Large intestine (tissue), 3 donors: Measurements from ENCODE around the gene UNC93B1. TPM values are rescaled to one million over a fixed set of nuclear protein-coding genes. Genes with fewer than 3 reads are reported as not detected.
A peak's percentile ranks its signal among the peaks of the same experiment; 100 is the strongest.

ENCODE experiments used
- DNase-seq, 2 donors: peaks; one replicate each; pipeline versions ENCODE4 v3.0.0 to v3.0.0-alpha.2; 2013
- H3K27ac ChIP-seq: one replicate; pipeline ENCODE4 v1.5.1; 2013; ENCODE audit warnings: low read length
- H3K27me3 ChIP-seq: 2 replicates; pipeline ENCODE4 v1.6.1; 2013; ENCODE audit warnings: low read length; ENCODE audit not compliant: control insufficient read depth, insufficient read depth
- H3K36me3 ChIP-seq: 2 replicates; pipeline ENCODE4 v1.6.1; 2013; ENCODE audit warnings: low read length; ENCODE audit not compliant: control insufficient read depth, insufficient read depth
- H3K4me1 ChIP-seq: one replicate; pipeline ENCODE4 v1.6.1; 2013; ENCODE audit warnings: low read length; ENCODE audit not compliant: control insufficient read depth, insufficient read depth
- H3K4me3 ChIP-seq: one replicate; pipeline ENCODE4 v1.5.1; 2013; ENCODE audit warnings: low read length
- H3K9me3 ChIP-seq: one replicate; pipeline ENCODE4 v1.6.1; 2013; ENCODE audit warnings: mild to moderate bottlenecking, low read depth, low read length, moderate library complexity; ENCODE audit not compliant: control insufficient read depth
- WGBS: methylation state at CpG from one replicate; pipeline ENCODE4 v1.1.5; 2013; ENCODE audit warnings: low lambda C conversion rate; ENCODE audit not compliant: insufficient coverage; 5-methylcytosine and 5-hydroxymethylcytosine counted together
- polyA plus RNA-seq: library from polyadenylated mRNA; unstranded; fragments of 120-200 nt; gene quantifications from one replicate; pipeline ENCODE4 v1.2.1, GENCODE V29; 2013

Gene UNC93B1
- polyA plus RNA-seq, 1 donor: 20.1 TPM

- Histone ChIP-seq H3K4me1 (peaks cover 13% of the 10 kb centered on the region), H3K27me3 (no peaks in the 10 kb centered on the region), H3K27ac (no peak overlapping the region), H3K36me3 (peaks cover 9% of the 10 kb centered on the region), H3K4me3 (no peak overlapping the region), H3K9me3 (no peaks in the 10 kb centered on the region)
- DNase-seq: no peak
- WGBS: no CpG with 5 or more reads among the region's 27 CpGs
These were observed 17.4 kb upstream of the UNC93B1 start for GRCh38 chr11:68021167-68021787.

- Histone ChIP-seq H3K27me3 (no peaks in the 10 kb centered on the region), H3K9me3 (no peaks in the 10 kb centered on the region), H3K36me3 (peaks cover 8% of the 10 kb centered on the region), H3K4me1 (peaks cover 14% of the 10 kb centered on the region), H3K27ac (no peak overlapping the region), H3K4me3 (no peak overlapping the region)
- no CpG with 5 or more reads among the region's 11 CpGs for WGBS
- no peak for DNase-seq
These were observed 16.7 kb upstream of the UNC93B1 start for GRCh38 chr11:68020575-68020974.

DNA sequence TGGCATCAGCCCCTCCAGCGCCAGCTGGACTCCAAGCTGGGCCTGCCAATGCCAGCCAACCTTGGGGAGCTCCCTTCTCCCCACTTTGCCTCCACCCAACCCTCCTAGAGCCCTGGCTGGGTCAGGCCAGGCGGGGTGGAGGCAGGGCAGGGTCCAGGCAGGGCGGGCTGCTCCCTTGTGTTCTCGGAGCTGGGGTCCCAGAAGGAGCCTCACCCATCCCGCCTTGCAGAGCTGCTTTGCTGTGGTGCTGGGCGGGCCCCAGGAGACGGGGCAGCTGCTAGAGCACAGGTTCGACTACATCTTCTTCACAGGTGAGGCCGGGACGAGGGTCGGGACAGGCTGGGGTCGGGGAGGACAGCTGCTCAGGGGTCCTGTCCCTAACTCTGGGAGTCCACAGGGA, 15.6 kb upstream of the UNC93B1 start:
- no CpG with 5 or more reads among the region's 12 CpGs for WGBS
- Histone ChIP-seq H3K27ac (no peak overlapping the region), H3K4me3 (no peak overlapping the region), H3K9me3 (no peaks in the 10 kb centered on the region), H3K4me1 (peaks cover 17% of the 10 kb centered on the region), H3K36me3 (peaks cover 5% of the 10 kb centered on the region), H3K27me3 (no peaks in the 10 kb centered on the region)
- no peak for DNase-seq

DNA sequence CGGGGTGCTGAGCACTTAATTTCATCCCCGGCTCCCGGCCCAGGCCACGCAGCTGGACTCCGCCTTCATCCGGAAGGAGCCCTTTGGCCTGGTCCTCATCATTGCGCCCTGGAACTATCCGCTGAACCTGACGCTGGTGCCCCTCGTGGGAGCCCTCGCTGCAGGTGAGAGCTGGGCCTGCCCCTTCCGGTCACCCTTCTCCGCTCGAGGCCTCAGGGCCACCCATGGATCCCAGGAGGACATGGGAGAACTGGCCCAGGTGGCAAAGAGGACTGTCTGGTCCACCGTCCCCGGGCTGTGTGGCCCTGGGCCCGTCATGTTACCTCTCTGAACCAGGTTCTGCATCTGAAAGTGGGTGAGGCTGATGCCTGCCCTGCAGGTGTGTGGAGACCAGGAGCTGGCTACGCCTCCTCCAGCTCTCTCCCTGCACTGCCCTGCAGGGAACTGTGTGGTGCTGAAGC, 14.9 kb upstream of the UNC93B1 start:
- Histone ChIP-seq H3K27ac (no peak overlapping the region), H3K36me3 (peaks cover 5% of the 10 kb centered on the region), H3K27me3 (no peaks in the 10 kb centered on the region), H3K9me3 (no peaks in the 10 kb centered on the region), H3K4me1 (peaks cover 23% of the 10 kb centered on the region), H3K4me3 (no peak overlapping the region)
- WGBS: no CpG with 5 or more reads among the region's 18 CpGs
- no peak for DNase-seq

- H3K9me3 ChIP-seq: no peaks in the 10 kb centered on the region
- no peak overlapping the region for H3K27ac ChIP-seq
- H3K36me3 ChIP-seq: peaks cover 5% of the 10 kb centered on the region
- no peak for DNase-seq
- H3K4me1 ChIP-seq: peaks cover 23% of the 10 kb centered on the region
- H3K4me3 ChIP-seq: no peak overlapping the region
- H3K27me3 ChIP-seq: no peaks in the 10 kb centered on the region
- WGBS: no CpG with 5 or more reads among the region's 27 CpGs
These were observed 14.3 kb upstream of the UNC93B1 start for GRCh38 chr11:68017980-68018729.

DNA sequence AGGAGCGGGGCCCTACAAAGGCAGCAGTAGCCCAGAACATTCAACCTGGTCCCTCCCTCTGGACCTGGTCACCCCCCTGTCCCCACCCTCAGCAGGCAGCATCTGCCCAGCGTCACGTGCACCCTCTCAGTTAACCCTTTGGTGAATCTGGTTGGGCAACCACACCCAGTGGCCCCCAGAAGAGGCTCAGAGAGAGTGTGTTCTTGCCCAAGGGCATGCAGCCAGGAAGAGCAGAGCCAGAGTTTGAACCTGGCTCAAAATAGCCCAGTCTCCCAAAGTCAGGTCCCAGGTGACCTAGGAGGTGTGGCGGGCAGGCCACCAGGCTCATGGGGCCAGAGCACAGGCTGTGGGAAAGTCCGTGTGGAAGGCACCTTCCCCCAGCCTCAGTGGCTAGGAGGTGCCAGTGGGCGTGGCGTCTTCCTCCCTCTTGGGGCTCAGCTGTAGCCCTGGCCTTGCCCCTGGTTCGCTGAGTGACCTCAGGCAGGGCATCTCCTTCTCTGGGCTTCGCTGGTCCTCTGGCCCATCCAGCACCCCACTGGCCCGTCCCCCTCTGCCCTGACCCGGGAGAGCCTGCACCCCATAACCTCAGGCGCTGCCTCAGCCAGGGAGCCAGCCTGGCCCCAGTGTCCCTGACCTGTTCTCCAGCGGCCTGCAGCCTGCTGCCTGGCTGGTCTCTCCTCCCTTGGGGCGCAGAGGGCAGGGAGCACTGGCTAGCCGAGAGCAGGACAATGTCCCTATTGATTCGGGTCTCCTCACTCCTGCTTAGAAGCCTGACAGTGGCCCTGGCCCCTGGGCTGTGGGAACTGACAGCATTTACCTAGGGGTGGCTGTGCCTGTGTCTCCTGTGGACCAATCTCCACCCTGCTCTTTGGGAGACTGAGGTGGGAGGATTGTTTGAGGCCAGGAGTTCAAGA, 13.3 kb upstream of the UNC93B1 start:
- DNase-seq: peak in 1 of 2 donors; percentile 69
- Histone ChIP-seq H3K27ac (no peak overlapping the region), H3K9me3 (no peaks in the 10 kb centered on the region), H3K36me3 (peaks cover 4% of the 10 kb centered on the region), H3K4me1 (peaks cover 23% of the 10 kb centered on the region), H3K27me3 (no peaks in the 10 kb centered on the region), H3K4me3 (no peak overlapping the region)
- no CpG with 5 or more reads among the region's 16 CpGs for WGBS

GRCh38 chr11:68016161-68016903, 12.4 kb upstream of the UNC93B1 start:
- WGBS: no CpG with 5 or more reads among the region's 13 CpGs

GRCh38 chr11:68015467-68015866, 11.6 kb upstream of the UNC93B1 start:
- Histone ChIP-seq H3K36me3 (no peaks in the 10 kb centered on the region), H3K27me3 (no peaks in the 10 kb centered on the region), H3K4me1 (peaks cover 38% of the 10 kb centered on the region), H3K27ac (no peak overlapping the region), H3K9me3 (no peaks in the 10 kb centered on the region), H3K4me3 (no peak overlapping the region)
- no CpG with 5 or more reads among the region's 8 CpGs for WGBS
- no peak for DNase-seq

More at GRCh38 chr11:68016161-68016903, 12.4 kb upstream of the UNC93B1 start:
- Histone ChIP-seq H3K9me3 (no peaks in the 10 kb centered on the region), H3K27me3 (no peaks in the 10 kb centered on the region), H3K4me3 (no peak overlapping the region), H3K4me1 (peaks cover 29% of the 10 kb centered on the region), H3K36me3 (no peaks in the 10 kb centered on the region), H3K27ac (no peak overlapping the region)
- no peak for DNase-seq

DNA sequence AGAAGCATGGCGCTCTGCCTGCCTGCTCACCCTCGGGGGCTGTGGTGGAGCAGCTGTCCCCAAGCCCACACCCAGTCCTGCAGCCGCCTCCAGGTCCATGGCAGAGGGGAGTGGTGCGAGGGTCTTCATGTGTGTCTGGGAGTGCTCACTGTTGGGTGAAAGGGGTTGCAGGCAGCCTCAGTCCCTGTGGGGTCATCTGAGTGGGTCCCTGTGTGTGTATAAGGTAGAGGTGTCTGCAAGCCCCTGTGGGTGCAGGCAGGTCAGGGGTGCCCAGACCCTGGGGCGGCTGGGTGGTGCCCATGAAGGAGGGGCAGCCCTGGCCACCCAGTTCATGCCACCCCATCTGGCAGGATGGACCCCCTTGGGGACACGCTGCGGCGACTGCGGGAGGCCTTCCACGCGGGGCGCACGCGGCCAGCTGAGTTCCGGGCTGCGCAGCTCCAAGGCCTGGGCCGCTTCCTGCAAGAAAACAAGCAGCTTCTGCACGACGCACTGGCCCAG, 11.1 kb upstream of the UNC93B1 start:
- Histone ChIP-seq H3K36me3 (no peaks in the 10 kb centered on the region), H3K4me1 (peaks cover 42% of the 10 kb centered on the region), H3K9me3 (no peaks in the 10 kb centered on the region), H3K27ac (no peak overlapping the region), H3K27me3 (no peaks in the 10 kb centered on the region), H3K4me3 (no peak overlapping the region)
- no peak for DNase-seq
- no CpG with 5 or more reads among the region's 19 CpGs for WGBS
